Sigmoid colon (tissue), 4 donors: ENCODE measurements around the gene ALPK3.

ENCODE experiments used
- EP300 ChIP-seq, 4 donors: sonication (generic); formaldehyde crosslinking; IDR thresholded peaks; one replicate each; pipeline ENCODE4 v1.6.1; 2017; ENCODE audit warnings: antibody characterized with exemption in 4 of 4
- POLR2A ChIP-seq, 2 donors: fragments of 450-650 bp; IDR thresholded peaks; one replicate each; pipeline ENCODE4 v1.6.1; 2016; ENCODE audit warnings: antibody characterized with exemption in 2 of 2, mild to moderate bottlenecking in 2 of 2, moderate library complexity in 2 of 2
- POLR2AphosphoS5 ChIP-seq, 4 donors: sonication (generic); formaldehyde crosslinking; IDR thresholded peaks; one replicate each; pipeline ENCODE4 v1.6.1; 2017; ENCODE audit warnings: antibody characterized with exemption in 4 of 4
- TF ChIP-seq, protein P1 (sequence below), 4 experiments: fragments of 450-650 bp in 3 of 4; fragments of 200-600 bp in 1 of 4; IDR thresholded peaks; one replicate each; pipeline ENCODE4 v1.5.1; 2016 to 2019; ENCODE audit warnings: antibody characterized with exemption in 4 of 4, mild to moderate bottlenecking in 3 of 4, moderate library complexity in 2 of 4

DNA sequence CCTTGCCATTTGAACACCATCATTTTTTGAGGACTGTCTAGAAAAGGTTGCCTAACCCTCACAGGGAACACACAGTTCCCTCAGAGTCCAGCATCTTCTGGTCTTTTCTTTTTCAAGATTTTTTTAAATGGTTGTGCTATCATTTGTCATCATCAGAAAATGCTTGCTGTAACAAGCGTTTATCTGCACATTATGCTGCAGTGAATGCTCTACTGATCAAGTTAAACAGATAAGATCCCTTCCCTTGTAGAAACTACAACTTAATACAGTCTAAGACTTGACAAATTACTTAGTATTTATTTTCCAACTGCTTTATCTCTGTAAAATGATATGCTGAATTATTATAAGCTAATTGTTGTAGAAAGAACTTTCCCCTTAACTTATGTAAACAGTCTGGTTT, 11.9 kb upstream of the ALPK3 start:
- TF ChIP-seq POLR2AphosphoS5 (IDR thresholded peaks at IDR 0.05) (no peak), POLR2A (IDR thresholded peaks at IDR 0.05) (no peak), EP300 (IDR thresholded peaks at IDR 0.05) (no peak)
- TF ChIP-seq, protein P1, sequence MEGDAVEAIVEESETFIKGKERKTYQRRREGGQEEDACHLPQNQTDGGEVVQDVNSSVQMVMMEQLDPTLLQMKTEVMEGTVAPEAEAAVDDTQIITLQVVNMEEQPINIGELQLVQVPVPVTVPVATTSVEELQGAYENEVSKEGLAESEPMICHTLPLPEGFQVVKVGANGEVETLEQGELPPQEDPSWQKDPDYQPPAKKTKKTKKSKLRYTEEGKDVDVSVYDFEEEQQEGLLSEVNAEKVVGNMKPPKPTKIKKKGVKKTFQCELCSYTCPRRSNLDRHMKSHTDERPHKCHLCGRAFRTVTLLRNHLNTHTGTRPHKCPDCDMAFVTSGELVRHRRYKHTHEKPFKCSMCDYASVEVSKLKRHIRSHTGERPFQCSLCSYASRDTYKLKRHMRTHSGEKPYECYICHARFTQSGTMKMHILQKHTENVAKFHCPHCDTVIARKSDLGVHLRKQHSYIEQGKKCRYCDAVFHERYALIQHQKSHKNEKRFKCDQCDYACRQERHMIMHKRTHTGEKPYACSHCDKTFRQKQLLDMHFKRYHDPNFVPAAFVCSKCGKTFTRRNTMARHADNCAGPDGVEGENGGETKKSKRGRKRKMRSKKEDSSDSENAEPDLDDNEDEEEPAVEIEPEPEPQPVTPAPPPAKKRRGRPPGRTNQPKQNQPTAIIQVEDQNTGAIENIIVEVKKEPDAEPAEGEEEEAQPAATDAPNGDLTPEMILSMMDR (IDR thresholded peaks at IDR 0.05) = no peak
